BLaER1 treated with 17β-estradiol and CSF1 and Interleukin-3, amounts not matched to agents 10 nM and 100 nM (cell line): ENCODE results near the gene ASB3.

ENCODE experiments used
- H3K27ac ChIP-seq, 11 experiments: shearing (Covaris generic); formaldehyde crosslinking; 2 replicates each; pipeline ENCODE4 v1.8.1; 2022
- H3K27me3 ChIP-seq, 11 experiments: shearing (Covaris generic); formaldehyde crosslinking; 2 replicates each; pipeline ENCODE4 v1.8.1; 2022
- H3K36me3 ChIP-seq, 11 experiments: shearing (Covaris generic); formaldehyde crosslinking; 2 replicates each; pipeline ENCODE4 v1.8.1; 2022
- H3K4me1 ChIP-seq, 10 experiments: shearing (Covaris generic); formaldehyde crosslinking; 2 replicates each; pipeline ENCODE4 v1.8.1; 2022
- H3K4me2 ChIP-seq, 11 experiments: shearing (Covaris generic); formaldehyde crosslinking; 2 replicates each; pipeline ENCODE4 v1.8.1; 2022
- H3K4me3 ChIP-seq, 10 experiments: shearing (Covaris generic); formaldehyde crosslinking; 2 replicates each; pipeline ENCODE4 v1.8.1; 2022
- H3K9ac ChIP-seq, 11 experiments: shearing (Covaris generic); formaldehyde crosslinking; 2 replicates each; pipeline ENCODE4 v1.8.1; 2022
- H3K9me3 ChIP-seq, 11 experiments: shearing (Covaris generic); formaldehyde crosslinking; replicated peaks in 1 of 11; 2 replicates each; pipeline ENCODE4 v1.8.1; 2022
- H4K20me1 ChIP-seq, 11 experiments: shearing (Covaris generic); formaldehyde crosslinking; 2 replicates each; pipeline ENCODE4 v1.8.1; 2022
- Cebpa-rat ChIP-seq, 11 experiments: shearing (Covaris generic); IDR thresholded peaks; 2 replicates each; pipeline ENCODE4 v1.8.1; 2022

ASB3 gene

GRCh38 chr2:53756644-53757043 is 30.1 kb downstream of the ASB3 start:
- no peak overlapping the region for H3K4me2 ChIP-seq
- TF ChIP-seq Cebpa-rat (IDR thresholded peaks at IDR 0.05), result no peak
- H3K27ac ChIP-seq, result no peak overlapping the region
- peaks cover 0 to 5% (median 0%) of the 10 kb centered on the region in 11 experiments; a peak in 1 of 22 replicates for H3K9me3 ChIP-seq
- H3K36me3 ChIP-seq, result peaks cover 53 to 72% (median 60%) of the 10 kb centered on the region in 11 experiments
- H3K4me3 ChIP-seq, result no peak overlapping the region
- H3K4me1 ChIP-seq, result no peaks in the 10 kb centered on the region
- no peaks in the 10 kb centered on the region for H4K20me1 ChIP-seq
- no peak overlapping the region for H3K9ac ChIP-seq
- H3K27me3 ChIP-seq, result no peaks in the 10 kb centered on the region

- peaks cover 0 to 5% (median 0%) of the 10 kb centered on the region in 11 experiments; a peak in 1 of 22 replicates for H3K9me3 ChIP-seq
- no peak overlapping the region for H3K4me2 ChIP-seq
- H3K27me3 ChIP-seq, result no peaks in the 10 kb centered on the region
- peaks cover 50 to 67% (median 53%) of the 10 kb centered on the region in 11 experiments for H3K36me3 ChIP-seq
- H3K4me3 ChIP-seq, result no peak overlapping the region
- no peaks in the 10 kb centered on the region; a peak in 1 of 20 replicates for H3K4me1 ChIP-seq
- no peaks in the 10 kb centered on the region for H4K20me1 ChIP-seq
- no peak for TF ChIP-seq Cebpa-rat (IDR thresholded peaks at IDR 0.05)
- H3K27ac ChIP-seq, result no peak overlapping the region
- H3K9ac ChIP-seq, result no peak overlapping the region
Observed at GRCh38 chr2:53755121-53755520, 31.6 kb downstream of the ASB3 start.

GRCh38 chr2:53753041-53753440 is 33.7 kb downstream of the ASB3 start:
- Histone ChIP-seq H3K36me3 (peaks cover 39 to 67% (median 50%) of the 10 kb centered on the region in 11 experiments), H3K9ac (no peak overlapping the region), H3K27ac (no peak overlapping the region), H3K4me1 (no peaks in the 10 kb centered on the region; a peak in 1 of 20 replicates), H3K9me3 (peaks cover 0 to 5% (median 0%) of the 10 kb centered on the region in 11 experiments; a peak in 1 of 22 replicates), H3K4me2 (no peak overlapping the region), H3K27me3 (no peaks in the 10 kb centered on the region), H3K4me3 (no peak overlapping the region), H4K20me1 (no peaks in the 10 kb centered on the region)
- no peak for TF ChIP-seq Cebpa-rat (IDR thresholded peaks at IDR 0.05)

- Histone ChIP-seq H3K27ac (no peak overlapping the region), H3K4me3 (no peak overlapping the region), H3K9ac (no peak overlapping the region), H4K20me1 (no peaks in the 10 kb centered on the region), H3K4me1 (no peaks in the 10 kb centered on the region; a peak in 1 of 20 replicates), H3K36me3 (peaks cover 36 to 67% (median 52%) of the 10 kb centered on the region in 11 experiments), H3K9me3 (peaks cover 0 to 5% (median 0%) of the 10 kb centered on the region in 11 experiments; a peak in 1 of 22 replicates), H3K27me3 (no peaks in the 10 kb centered on the region), H3K4me2 (no peak overlapping the region)
- no peak for TF ChIP-seq Cebpa-rat (IDR thresholded peaks at IDR 0.05)
Observed at GRCh38 chr2:53752385-53752784, 34.4 kb downstream of the ASB3 start.

GRCh38 chr2:53751728-53752127 is 35.0 kb downstream of the ASB3 start:
- H3K4me3 ChIP-seq, result no peak overlapping the region
- H3K9ac ChIP-seq, result no peak overlapping the region
- H3K36me3 ChIP-seq, result peaks cover 35 to 67% (median 52%) of the 10 kb centered on the region in 11 experiments
- TF ChIP-seq Cebpa-rat (IDR thresholded peaks at IDR 0.05), result no peak
- H3K27me3 ChIP-seq, result no peaks in the 10 kb centered on the region
- no peak overlapping the region for H3K27ac ChIP-seq
- no peaks in the 10 kb centered on the region for H4K20me1 ChIP-seq
- H3K9me3 ChIP-seq, result peaks cover 0 to 5% (median 0%) of the 10 kb centered on the region in 11 experiments; a peak in 1 of 22 replicates
- no peaks in the 10 kb centered on the region; a peak in 1 of 20 replicates for H3K4me1 ChIP-seq
- no peak overlapping the region for H3K4me2 ChIP-seq

GRCh38 chr2:53750041-53750768 is 36.5 kb downstream of the ASB3 start:
- Histone ChIP-seq H3K27ac (no peak overlapping the region), H3K4me1 (peaks cover 0 to 1% (median 0%) of the 10 kb centered on the region in 10 experiments; a peak in 1 of 20 replicates), H3K36me3 (peaks cover 34 to 67% (median 51%) of the 10 kb centered on the region in 11 experiments; a peak in 21 of 22 replicates), H3K27me3 (no peaks in the 10 kb centered on the region), H4K20me1 (no peaks in the 10 kb centered on the region), H3K4me3 (no peak overlapping the region), H3K9me3 (no peaks in the 10 kb centered on the region), H3K9ac (no peak overlapping the region), H3K4me2 (no peak overlapping the region)
- TF ChIP-seq Cebpa-rat (IDR thresholded peaks at IDR 0.05), result no peak

- H3K9ac ChIP-seq, result no peak overlapping the region
- H3K9me3 ChIP-seq, result peaks cover 0 to 13% (median 4%) of the 10 kb centered on the region in 11 experiments; a peak in 7 of 22 replicates
- no peak overlapping the region for H3K27ac ChIP-seq
- H3K4me2 ChIP-seq, result peak overlapping the region in 2 of 11 experiments; percentile 2 to 10; a peak in 1 of 22 replicates
- peaks cover 0 to 11% (median 4%) of the 10 kb centered on the region in 10 experiments; a peak in 15 of 20 replicates for H3K4me1 ChIP-seq
- no peaks in the 10 kb centered on the region for H3K27me3 ChIP-seq
- TF ChIP-seq Cebpa-rat (IDR thresholded peaks at IDR 0.05), result no peak
- peaks cover 33 to 73% (median 49%) of the 10 kb centered on the region in 11 experiments for H3K36me3 ChIP-seq
- H4K20me1 ChIP-seq, result no peaks in the 10 kb centered on the region
- no peak overlapping the region for H3K4me3 ChIP-seq
Observed at GRCh38 chr2:53744395-53745065, 42.2 kb downstream of the ASB3 start.

- no peak overlapping the region for H3K4me3 ChIP-seq
- peaks cover 33 to 78% (median 47%) of the 10 kb centered on the region in 11 experiments for H3K36me3 ChIP-seq
- H3K27ac ChIP-seq, result no peak overlapping the region
- H3K4me1 ChIP-seq, result peaks cover 0 to 17% (median 12%) of the 10 kb centered on the region in 10 experiments; a peak in 15 of 20 replicates
- H3K4me2 ChIP-seq, result no peak overlapping the region
- H3K27me3 ChIP-seq, result no peaks in the 10 kb centered on the region
- H3K9me3 ChIP-seq, result peaks cover 0 to 19% (median 9%) of the 10 kb centered on the region in 11 experiments; a peak in 12 of 22 replicates
- no peak overlapping the region for H3K9ac ChIP-seq
- H4K20me1 ChIP-seq, result no peaks in the 10 kb centered on the region
- no peak for TF ChIP-seq Cebpa-rat (IDR thresholded peaks at IDR 0.05)
Observed at GRCh38 chr2:53740170-53740569, 46.6 kb downstream of the ASB3 start.

- Histone ChIP-seq H3K36me3 (peaks cover 41 to 89% (median 56%) of the 10 kb centered on the region in 11 experiments), H3K9me3 (peaks cover 0 to 23% (median 15%) of the 10 kb centered on the region in 11 experiments; a peak in 13 of 22 replicates), H3K4me1 (peaks cover 1 to 17% (median 10%) of the 10 kb centered on the region in 10 experiments; a peak in 18 of 20 replicates), H4K20me1 (no peaks in the 10 kb centered on the region), H3K27me3 (no peaks in the 10 kb centered on the region), H3K4me2 (peak overlapping the region in 5 of 11 experiments; percentile 35 to 47 (median 44); a peak in 6 of 22 replicates), H3K4me3 (no peak overlapping the region), H3K9ac (no peak overlapping the region), H3K27ac (no peak overlapping the region)
- no peak for TF ChIP-seq Cebpa-rat (IDR thresholded peaks at IDR 0.05)
Observed at GRCh38 chr2:53739032-53739431, 47.7 kb downstream of the ASB3 start.
